HepG2 (cell line): ENCODE results near the gene CCS.

Source experiments
- DBP ChIP-seq: sonication (generic); formaldehyde crosslinking; IDR thresholded peaks from 2 replicates; pipeline ENCODE4 v1.4.0; 2020; ENCODE audit warnings: missing genetic modification reagents; ENCODE audit errors: not compliant biosample characterization
- MZF1 ChIP-seq: sonication (generic); formaldehyde crosslinking; IDR thresholded peaks from 2 replicates; pipeline ENCODE4 v1.8.1; 2023; ENCODE audit warnings: mild to moderate bottlenecking, missing genetic modification reagents, borderline replicate concordance
- NR1H2 ChIP-seq: sonication (generic); formaldehyde crosslinking; IDR thresholded peaks from 2 replicates; pipeline ENCODE4 v1.8.1; 2022; ENCODE audit warnings: low read depth, missing genetic modification reagents, borderline replicate concordance
- SRY ChIP-seq: sonication (generic); formaldehyde crosslinking; IDR thresholded peaks from 2 replicates; pipeline ENCODE4 v1.8.0; 2022; ENCODE audit warnings: mild to moderate bottlenecking, missing genetic modification reagents
- TEAD2 ChIP-seq: sonication (generic); formaldehyde crosslinking; IDR thresholded peaks from 2 replicates; pipeline ENCODE4 v1.9.0; 2021; ENCODE audit warnings: missing genetic modification reagents
- ZFP36 ChIP-seq: fragments of 150-350 bp; IDR thresholded peaks from 2 replicates; pipeline ENCODE4 v1.6.1; 2018; ENCODE audit warnings: borderline replicate concordance, low read length, low read depth; ENCODE audit not compliant: partially characterized antibody
- ZNF337 ChIP-seq: sonication (generic); formaldehyde crosslinking; IDR thresholded peaks from 2 replicates; pipeline ENCODE4 v1.5.1; 2020; ENCODE audit warnings: missing genetic modification reagents, low read depth, mild to moderate bottlenecking, borderline replicate concordance
- ZNF468 ChIP-seq: sonication (generic); formaldehyde crosslinking; IDR thresholded peaks from 2 replicates; pipeline ENCODE4 v1.8.0; 2022; ENCODE audit warnings: mild to moderate bottlenecking, moderate library complexity, missing genetic modification reagents
- ZNF510 ChIP-seq: sonication (generic); formaldehyde crosslinking; IDR thresholded peaks from 2 replicates; pipeline ENCODE4 v1.4.0; 2020; ENCODE audit warnings: low read depth, mild to moderate bottlenecking, missing genetic modification reagents

DNA sequence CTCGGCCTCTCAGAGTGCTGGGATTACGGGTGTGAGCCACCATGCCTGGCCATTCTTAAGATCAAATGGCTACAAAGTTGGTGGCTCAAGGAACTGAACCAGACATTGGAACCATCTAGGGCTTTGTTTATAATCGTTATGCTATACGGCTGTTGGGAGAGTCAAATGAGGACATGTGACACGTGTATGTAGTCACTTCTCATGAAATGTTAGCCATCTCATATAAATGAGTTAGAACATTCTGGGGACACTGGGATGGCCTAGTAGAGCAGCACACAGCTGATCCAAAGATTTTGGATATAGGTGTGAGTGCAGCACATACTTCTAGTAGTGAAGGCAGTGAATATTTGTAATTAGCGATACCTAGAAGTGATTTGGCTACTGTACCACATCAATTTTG lies 38.9 kb downstream of the CCS start:
- no peak for TF ChIP-seq TEAD2 (CRISPR knock-in tag)
- no peak for TF ChIP-seq ZNF337 (CRISPR knock-in tag)
- TF ChIP-seq ZNF468 (CRISPR knock-in tag), result no peak
- no peak for TF ChIP-seq NR1H2 (CRISPR knock-in tag)
- no peak for TF ChIP-seq MZF1 (CRISPR knock-in tag)
- TF ChIP-seq ZNF510 (CRISPR knock-in tag), result no peak
- no peak for TF ChIP-seq ZFP36
- TF ChIP-seq SRY (CRISPR knock-in tag), result no peak
- no peak for TF ChIP-seq DBP (CRISPR knock-in tag)
